ENCODE results near the gene PINLYP.
A peak's percentile ranks its signal among the peaks of the same experiment; 100 is the strongest.
"Not testable (repeated sequence)": the region's sequence is repeated elsewhere in the genome, so short reads cannot be mapped to it uniquely, and the experiment has no call there.

Gene PINLYP

GRCh38 chr19:43586346-43586745 lies 10.7 kb downstream of the PINLYP start:
- DNase-seq, result no peak

- not testable (repeated sequence) for DNase-seq
Observed at GRCh38 chr19:43587029-43587428, 11.4 kb downstream of the PINLYP start.

GRCh38 chr19:43589277-43589676 lies 13.7 kb downstream of the PINLYP start:
- no peak for DNase-seq

GRCh38 chr19:43589678-43590077 lies 14.1 kb downstream of the PINLYP start:
- DNase-seq, result no peak

- no peak for DNase-seq
Observed at GRCh38 chr19:43591904-43592772, 16.5 kb downstream of the PINLYP start.

GRCh38 chr19:43592800-43593350 lies 17.3 kb downstream of the PINLYP start:
- no peak for DNase-seq

- DNase-seq, result no peak
Observed at GRCh38 chr19:43594081-43594697, 18.6 kb downstream of the PINLYP start.

- peak; percentile 5 for DNase-seq
Observed at GRCh38 chr19:43594710-43595604, 19.4 kb downstream of the PINLYP start.

- no peak for DNase-seq
Observed at GRCh38 chr19:43595605-43595998, 20.0 kb downstream of the PINLYP start.

- DNase-seq, result peak; percentile 99
Observed at GRCh38 chr19:43595999-43596841, 20.6 kb downstream of the PINLYP start, which contains the start of the genes IRGQ and ZNF576. Gene IRGQ (minus strand): TSS chr19:43596134. CDS start chr19:43595338, 796 bp downstream. Gene ZNF576 (plus strand): TSS chr19:43596595. CDS start chr19:43597109, 514 bp downstream.

- DNase-seq, result no peak
Observed at GRCh38 chr19:43596842-43597461, 21.4 kb downstream of the PINLYP start.

- DNase-seq, result no peak
Observed at GRCh38 chr19:43597876-43598275, 22.3 kb downstream of the PINLYP start.

- DNase-seq, result no peak
Observed at GRCh38 chr19:43598445-43599240, 23.0 kb downstream of the PINLYP start.

- DNase-seq, result no peak
Observed at GRCh38 chr19:43599635-43600295, 24.2 kb downstream of the PINLYP start.

GRCh38 chr19:43600326-43600725 lies 24.7 kb downstream of the PINLYP start:
- DNase-seq, result not testable (repeated sequence)

- DNase-seq, result no peak
Observed at GRCh38 chr19:43605875-43606568, 30.4 kb downstream of the PINLYP start.

GRCh38 chr19:43606569-43607229 lies 31.1 kb downstream of the PINLYP start:
- DNase-seq, result no peak

All from DMS79 (cell line).